ENCODE results near the gene ZBTB17.

Gene ZBTB17

DNA sequence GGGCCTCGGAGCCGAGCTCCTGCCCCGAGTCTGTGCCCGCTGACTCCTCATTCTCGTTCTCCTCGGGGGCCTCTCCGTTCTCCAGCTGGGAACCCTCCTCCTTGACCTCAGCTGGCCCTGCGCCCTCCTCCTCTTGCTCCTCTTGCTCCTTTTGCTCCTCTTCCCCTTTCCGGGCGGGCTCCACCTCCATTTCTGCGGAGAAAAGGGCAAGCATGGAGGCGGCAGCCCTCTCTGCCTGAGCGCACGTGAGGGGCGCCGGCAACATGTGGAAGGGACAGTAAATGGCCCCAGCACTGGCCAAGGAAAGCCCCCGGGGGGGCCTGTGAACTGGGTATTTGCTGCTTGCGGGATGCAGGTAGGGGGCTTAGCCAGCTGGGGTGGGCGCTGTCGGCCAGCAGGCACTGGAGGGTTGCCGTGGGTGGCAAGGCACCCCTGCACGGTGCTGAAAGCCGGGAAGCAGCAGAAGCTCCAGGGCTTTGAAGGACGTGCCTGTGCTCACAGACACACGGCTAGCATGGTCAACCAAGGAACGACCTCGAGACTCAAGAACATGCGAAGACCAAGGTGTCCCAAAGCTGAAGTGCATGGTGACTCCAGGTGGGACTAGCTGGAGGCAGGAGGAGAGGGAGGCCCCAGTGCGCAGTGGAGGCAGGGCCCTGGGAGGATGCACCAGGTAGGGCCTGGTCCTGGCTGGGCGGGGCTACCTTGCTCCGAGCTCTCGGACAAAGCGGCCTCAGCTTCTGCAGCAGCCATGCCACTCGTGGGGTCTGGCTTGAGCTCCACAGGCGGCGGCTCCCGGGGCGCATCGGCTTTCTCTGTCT is 30.7 kb downstream of the ZBTB17 start:
- DNase-seq: no peak

DNA sequence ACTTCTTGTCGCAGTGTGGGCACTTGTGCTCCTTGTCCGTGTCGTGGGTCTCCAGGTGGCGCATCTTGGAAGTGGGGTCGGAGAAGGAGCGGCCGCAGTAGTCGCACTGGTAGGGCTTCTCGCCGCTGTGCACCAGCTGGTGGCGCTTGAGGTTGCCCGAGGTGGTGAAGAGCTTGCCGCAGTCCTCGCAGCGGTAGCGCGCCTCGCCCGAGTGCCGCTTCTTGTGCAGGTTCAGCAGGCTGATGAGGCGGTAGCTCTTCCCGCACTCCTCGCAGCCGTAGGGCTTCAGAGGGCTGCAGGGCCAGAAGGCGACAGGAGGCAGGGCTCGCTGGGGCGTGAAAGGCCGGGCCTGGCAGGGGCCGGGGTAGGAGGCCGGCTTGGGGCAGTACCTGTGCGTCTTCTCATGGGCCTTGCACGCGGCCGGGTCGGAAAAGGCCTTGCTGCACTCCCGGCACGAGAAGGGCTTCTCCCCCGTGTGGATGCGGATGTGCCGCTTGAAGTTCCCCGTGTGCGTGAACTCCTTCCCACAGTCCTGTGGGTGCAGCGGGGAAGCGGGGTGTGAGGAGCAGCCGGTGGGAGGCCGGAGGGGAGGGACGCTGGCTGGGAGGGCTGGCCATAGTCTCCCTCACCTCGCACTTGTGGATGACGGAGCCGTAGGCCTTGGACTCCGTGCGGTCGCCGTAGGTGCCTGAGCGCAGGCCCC is 31.4 kb downstream of the ZBTB17 start:
- DNase-seq: no peak

DNA sequence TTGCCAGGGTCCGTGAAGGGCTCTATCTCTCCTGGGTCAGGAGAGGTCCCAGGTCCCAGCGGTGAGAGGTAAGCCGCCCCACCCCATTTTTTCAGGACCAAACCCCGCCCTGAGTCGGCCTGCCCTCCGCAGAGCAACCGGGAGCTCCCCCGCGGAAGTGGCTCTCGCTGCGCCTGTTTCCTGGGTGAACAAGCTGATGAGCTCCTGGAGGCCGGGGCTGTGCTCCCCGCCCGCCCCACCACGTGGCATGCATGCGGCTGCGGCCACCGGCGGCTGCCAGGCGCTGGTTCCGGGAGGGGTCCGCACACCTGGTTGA is 32.0 kb downstream of the ZBTB17 start:
- peak; percentile 40 to 63 for DNase-seq

- no peak for DNase-seq
These were observed 32.4 kb downstream of the ZBTB17 start for GRCh38 chr1:15943328-15943991.

- DNase-seq: no peak
These were observed 33.1 kb downstream of the ZBTB17 start for GRCh38 chr1:15942661-15943327.

GRCh38 chr1:15941899-15942660 is 33.8 kb downstream of the ZBTB17 start:
- DNase-seq: no peak

DNA sequence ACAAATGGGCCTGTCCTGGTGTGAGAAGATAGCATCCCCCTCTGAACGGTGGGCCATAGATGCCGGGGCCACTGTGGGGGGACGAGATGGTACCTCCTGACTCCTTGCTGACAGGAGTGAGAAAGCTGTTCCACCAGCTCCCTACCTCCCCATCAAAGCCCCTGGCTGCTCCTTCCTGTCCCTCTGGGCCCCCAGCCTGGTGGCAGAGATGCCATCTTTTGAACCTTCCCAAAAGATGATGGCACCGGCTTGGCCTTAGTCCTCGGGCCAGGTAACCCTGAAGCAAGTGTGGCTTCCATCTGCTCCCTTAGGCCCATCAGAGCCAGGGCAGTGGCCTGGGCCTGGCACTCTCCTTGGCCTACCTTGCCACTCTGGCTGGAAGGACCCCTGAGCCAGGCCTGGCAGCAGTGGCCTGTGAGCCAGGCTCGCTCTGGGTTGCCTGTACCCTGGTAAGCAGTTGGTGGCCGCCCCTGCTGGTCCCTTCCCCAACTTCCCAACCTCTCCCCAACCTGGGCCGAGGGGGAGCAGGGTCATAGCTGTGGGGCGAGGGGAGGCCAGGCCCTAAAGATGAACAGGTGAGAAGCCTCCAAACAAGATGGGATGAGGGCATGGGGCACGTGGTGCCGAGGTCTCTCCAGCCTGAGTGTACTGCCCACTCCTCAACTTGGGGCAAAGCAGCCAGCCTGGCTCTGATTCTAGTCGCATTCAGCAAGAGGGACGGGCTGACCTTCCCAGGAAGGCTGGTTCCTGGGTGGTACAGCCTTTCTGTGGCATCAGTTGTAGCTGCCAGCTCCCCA is 34.7 kb downstream of the ZBTB17 start:
- no peak for DNase-seq

DNA sequence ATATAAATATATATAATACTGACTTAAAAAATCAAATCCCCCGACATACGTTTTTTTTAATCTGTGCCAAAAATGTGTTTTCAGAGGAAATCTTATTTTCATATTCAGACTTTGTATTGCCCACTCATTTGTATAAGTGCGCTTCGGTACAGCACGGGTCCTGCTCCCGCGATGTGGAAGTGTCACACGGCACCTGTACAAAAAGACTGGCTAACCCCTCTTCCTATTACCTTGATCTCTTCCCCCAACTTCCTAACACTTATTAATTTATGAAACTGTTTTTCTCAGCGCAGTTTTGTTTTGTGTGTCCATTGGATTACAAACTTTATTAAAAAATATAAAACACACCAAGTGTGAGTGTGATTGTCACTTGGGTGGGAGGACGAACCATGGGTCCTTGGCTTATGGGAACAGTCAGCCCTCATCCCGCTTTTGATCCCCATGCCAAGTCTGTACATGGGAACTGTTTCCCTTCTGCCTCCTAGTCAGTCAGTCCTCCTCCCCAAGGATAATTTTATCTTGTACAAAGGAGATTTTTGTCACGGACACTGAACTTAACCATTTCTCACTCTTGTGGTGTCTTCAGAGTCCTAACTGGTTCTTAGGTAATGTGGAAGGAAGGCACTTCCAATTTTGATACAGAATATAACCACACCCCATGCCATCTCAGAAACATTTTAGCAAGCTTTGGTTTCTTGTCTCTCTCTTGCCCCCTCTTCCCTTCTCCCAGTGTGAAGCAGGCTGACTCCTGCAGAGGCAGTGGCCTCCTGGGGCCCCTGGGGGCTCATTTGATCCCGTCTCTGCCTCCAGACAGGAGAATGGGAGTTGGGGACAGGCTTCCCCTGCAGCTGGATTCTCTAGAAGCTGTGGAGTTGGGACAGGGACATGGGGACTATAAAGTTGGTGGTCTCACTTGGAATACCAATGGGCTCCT is 35.5 kb downstream of the ZBTB17 start:
- DNase-seq: no peak

DNA sequence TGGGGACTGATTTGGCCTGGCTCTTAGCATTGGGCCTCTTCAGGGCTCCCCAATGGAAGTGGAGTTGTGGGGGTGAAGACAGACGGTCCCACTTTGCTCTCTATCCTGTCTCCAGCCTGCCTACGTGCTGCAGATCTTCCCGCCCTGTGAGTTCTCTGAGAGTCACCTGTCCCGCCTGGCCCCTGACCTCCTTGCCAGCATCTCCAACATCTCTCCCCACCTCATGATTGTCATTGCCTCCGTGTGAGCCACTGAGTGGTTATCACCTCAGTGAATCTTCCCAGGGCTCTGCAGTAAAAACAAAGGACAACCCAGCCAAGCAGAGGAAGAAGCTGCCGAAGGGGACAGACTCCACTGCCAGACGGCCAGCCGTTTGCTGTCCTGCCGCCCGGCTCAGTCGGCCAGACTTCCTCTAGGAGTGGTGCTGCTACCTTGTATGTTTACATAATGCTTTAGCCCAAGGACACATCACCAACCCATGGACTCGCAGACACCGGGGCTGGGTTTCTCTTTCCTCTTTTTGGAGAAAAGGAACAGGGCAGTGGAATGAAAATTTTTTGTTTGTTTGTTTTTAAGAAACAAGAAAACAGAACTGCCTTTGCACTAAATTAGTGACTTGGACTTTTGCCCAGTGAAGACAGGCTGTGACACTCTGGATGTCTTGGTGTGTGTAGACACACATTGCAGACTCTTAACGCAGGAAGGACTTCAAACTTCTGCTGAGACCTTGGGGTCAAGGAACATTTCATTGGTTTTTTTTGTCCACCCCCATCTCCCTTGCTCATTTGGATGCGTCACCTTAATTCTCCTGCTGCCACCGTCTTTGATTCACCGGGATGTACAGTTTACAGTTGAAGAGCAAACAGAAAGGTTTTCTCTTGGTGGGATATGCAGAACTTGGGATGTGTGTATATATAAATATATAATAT is 36.5 kb downstream of the ZBTB17 start:
- no peak for DNase-seq

DNA sequence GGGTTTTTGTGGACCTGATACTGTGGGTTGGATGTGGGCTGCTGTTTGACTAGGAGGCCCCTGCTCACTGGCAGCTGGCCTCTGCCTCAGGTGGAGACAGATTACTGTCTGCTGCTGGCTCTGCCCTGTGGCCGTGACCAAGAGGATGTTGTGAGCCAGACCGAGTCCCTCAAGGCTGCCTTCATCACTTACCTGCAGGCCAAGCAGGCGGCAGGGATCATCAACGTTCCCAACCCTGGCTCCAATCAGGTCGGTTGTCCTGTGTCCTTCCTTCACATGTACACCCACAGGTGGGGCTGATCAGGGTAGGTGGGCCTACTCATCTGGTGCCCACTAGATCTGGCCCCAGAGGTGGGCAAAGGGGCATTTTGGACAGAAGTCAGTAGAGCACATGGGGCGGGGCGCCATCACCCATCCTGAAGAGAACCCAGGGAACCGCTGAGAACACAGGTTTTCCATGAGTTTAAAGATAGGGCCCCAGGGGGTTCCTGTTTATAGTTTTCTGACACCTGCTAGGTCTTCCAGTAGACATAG is 37.2 kb downstream of the ZBTB17 start:
- DNase-seq: no peak

DNA sequence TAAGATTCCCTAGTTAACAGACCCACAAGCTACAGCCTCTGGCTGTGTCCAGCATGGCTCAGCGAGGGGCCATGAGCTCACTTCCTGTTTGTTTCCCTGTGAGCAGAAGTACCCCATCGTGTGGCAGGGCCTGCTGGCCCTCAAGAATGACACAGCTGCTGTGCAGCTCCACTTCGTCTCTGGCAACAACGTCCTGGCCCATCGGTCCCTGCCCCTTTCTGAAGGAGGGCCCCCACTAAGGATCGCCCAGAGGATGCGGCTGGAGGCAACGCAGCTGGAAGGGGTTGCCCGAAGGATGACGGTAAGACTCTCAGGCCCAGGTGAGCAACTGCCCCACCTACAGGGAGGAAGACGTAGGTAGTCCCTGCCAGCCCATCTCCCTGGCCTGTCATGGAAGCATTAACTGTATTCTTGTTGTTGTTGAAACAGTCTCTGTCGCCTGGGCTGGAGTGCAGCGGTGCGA is 38.2 kb downstream of the ZBTB17 start:
- DNase-seq: no peak

DNA sequence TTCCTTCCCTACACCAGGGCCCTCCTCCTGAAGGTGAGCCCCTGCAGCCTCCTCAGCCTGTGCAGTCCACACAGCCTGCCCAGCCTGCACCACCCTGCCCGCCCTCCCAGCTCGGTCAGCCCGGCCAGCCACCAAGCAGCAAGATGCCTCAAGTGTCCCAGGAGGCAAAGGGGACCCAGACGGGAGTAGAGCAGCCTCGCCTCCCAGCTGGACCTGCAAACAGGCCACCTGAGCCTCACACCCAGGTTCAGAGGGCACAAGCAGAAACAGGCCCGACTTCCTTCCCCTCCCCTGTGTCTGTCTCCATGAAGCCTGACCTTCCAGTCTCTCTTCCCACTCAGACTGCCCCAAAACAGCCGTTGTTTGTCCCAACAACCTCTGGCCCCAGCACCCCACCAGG is 38.8 kb downstream of the ZBTB17 start:
- DNase-seq: no peak

- no peak for DNase-seq
These were observed 39.9 kb downstream of the ZBTB17 start for GRCh38 chr1:15936025-15936424.

DNA sequence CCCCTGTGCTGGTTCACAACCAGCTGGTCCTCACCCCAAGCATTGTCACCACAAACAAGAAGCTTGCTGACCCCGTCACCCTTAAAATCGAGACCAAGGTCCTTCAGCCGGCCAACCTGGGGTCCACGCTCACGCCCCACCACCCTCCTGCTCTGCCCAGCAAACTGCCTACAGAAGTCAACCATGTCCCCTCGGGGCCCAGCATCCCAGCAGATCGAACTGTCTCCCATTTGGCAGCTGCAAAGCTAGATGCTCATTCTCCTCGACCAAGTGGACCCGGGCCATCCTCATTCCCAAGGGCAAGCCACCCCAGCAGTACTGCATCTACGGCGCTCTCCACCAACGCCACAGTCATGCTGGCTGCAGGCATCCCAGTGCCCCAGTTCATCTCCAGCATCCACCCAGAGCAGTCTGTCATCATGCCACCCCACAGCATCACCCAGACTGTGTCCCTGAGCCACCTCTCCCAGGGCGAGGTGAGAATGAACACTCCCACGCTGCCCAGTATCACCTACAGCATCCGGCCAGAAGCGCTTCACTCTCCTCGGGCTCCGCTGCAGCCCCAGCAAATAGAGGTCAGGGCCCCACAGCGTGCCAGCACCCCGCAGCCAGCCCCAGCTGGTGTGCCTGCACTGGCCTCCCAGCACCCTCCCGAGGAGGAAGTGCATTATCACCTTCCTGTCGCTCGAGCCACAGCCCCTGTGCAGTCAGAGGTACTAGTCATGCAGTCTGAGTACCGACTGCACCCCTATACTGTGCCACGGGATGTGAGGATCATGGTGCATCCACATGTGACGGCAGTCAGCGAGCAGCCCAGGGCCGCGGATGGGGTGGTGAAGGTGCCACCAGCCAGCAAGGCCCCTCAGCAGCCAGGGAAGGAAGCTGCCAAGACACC is 40.6 kb downstream of the ZBTB17 start:
- DNase-seq: no peak

DNA sequence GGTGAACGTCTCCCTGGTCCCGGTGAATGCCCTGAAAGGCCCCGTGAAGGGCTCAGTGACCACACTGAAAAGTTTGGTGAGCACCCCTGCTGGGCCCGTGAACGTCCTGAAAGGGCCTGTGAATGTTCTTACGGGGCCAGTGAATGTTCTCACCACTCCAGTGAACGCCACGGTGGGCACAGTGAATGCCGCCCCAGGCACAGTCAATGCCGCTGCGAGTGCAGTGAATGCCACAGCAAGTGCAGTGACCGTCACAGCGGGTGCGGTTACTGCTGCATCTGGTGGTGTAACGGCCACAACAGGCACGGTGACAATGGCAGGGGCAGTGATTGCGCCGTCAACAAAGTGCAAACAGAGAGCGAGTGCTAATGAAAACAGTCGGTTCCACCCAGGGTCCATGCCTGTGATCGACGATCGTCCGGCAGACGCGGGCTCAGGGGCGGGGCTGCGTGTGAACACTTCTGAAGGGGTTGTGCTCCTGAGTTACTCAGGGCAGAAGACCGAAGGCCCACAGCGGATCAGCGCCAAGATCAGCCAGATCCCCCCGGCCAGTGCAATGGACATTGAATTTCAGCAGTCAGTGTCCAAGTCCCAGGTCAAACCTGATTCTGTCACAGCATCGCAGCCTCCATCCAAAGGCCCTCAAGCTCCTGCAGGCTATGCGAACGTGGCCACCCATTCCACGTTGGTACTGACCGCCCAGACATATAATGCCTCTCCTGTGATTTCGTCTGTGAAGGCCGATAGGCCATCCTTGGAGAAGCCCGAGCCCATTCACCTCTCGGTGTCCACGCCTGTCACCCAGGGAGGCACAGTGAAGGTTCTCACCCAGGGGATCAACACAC is 41.5 kb downstream of the ZBTB17 start:
- DNase-seq: no peak

GRCh38 chr1:15933684-15934083 is 42.2 kb downstream of the ZBTB17 start:
- no peak for DNase-seq

GRCh38 chr1:15932612-15933011 is 43.3 kb downstream of the ZBTB17 start:
- no peak for DNase-seq

Data from Kasumi-1 (cell line).